Astrocyte (in vitro differentiated cells and primary cell): ENCODE results near the gene ADNP.

Source experiments
- CTCF ChIP-seq: IDR thresholded peaks from 2 replicates; pipeline ENCODE4 v1.5.1; 2011; ENCODE audit warnings: low read depth, mild to moderate bottlenecking, inconsistent platforms, low read length, moderate library complexity; ENCODE audit not compliant: insufficient read depth
- EZH2 ChIP-seq: IDR thresholded peaks from 2 replicates; pipeline ENCODE4 v1.6.1; 2012; ENCODE audit warnings: mild to moderate bottlenecking, low read length, inconsistent platforms; ENCODE audit not compliant: insufficient read depth

GRCh38 chr20:50916934-50917333 lies 14.3 kb downstream of the ADNP start:
- TF ChIP-seq CTCF (no peak), EZH2 (no peak)
